K562 (cell line): ENCODE results near the gene TEDC1. TPM values are rescaled to one million over a fixed set of nuclear protein-coding genes. Genes with fewer than 3 reads are reported as not detected.

ENCODE experiments used
- ATAC-seq: fragments of 200-7000 bp; cut with Tn5 transposase; 3 replicates; pipeline ENCODE4 v1.9.1; 2020; ENCODE audit warnings: moderate library complexity
- BruUV-seq: library from RNA; stranded (reverse); fragments of 400-500 nt; replicated peaks from 2 replicates; lab custom pipeline; 2021; lab: Mats Ljungman, UMichigan
- CTCF ChIA-PET: fragments of 300-600 bp; formaldehyde crosslinking; extraction: SDS; loops from one replicate; lab custom pipeline; 2021; ENCODE audit warnings: low intra/inter-chr PET ratio; lab: Yijun Ruan, JAX
- POLR2A ChIA-PET: fragments of 300-600, 350-650 bp; sonication (Branson Sonifier 250); formaldehyde crosslinking; extraction: SDS; loops from one replicate; lab custom pipeline; 2021; ENCODE audit warnings: antibody characterized with exemption, inconsistent platforms; lab: Yijun Ruan, JAX
- DNase-seq, 4 experiments: peaks; one replicate each; pipeline versions ENCODE4 v3.0.0 to v3.0.0-alpha.2; 2011 to 2018; ENCODE audit warnings: low spot score in 3 of 4, mixed read lengths in 3 of 4; ENCODE audit errors: extremely low read depth in 1 of 4
- FAIRE-seq: peaks from 2 replicates; lab custom pipeline; 2011; peaks lifted over from hg19 to GRCh38; lab: Jason Lieb, UNC
- H2AFZ ChIP-seq: 2 replicates; pipeline ENCODE4 v1.6.0; 2011; ENCODE audit warnings: low read depth, low read length, control low read depth, inconsistent platforms
- H3K27ac ChIP-seq: fragments of 200-600 bp; 3 replicates; pipeline ENCODE4 v1.8.0; 2011; ENCODE audit warnings: low read depth, mild to moderate bottlenecking, control low read depth, inconsistent platforms, low read length, moderate library complexity, mixed read lengths; ENCODE audit errors: extremely low read depth
- H3K27me3 ChIP-seq, 2 experiments: fragments of 300-600 bp in 1 of 2; 2 replicates in 1 of 2; 3 replicates in 1 of 2; pipeline versions ENCODE4 v1.6.0 to v1.8.0; 2011; ENCODE audit warnings: inconsistent platforms in 2 of 2, low read length in 2 of 2, mild to moderate bottlenecking in 1 of 2, mixed read lengths in 1 of 2, moderate library complexity in 1 of 2; ENCODE audit not compliant: control insufficient read depth in 2 of 2, insufficient read depth in 2 of 2
- H3K36me3 ChIP-seq: fragments of 300-600 bp; 3 replicates; pipeline ENCODE4 v1.8.0; 2011; ENCODE audit warnings: mild to moderate bottlenecking, low read length, inconsistent platforms; ENCODE audit not compliant: control insufficient read depth, insufficient read depth
- H3K4me1 ChIP-seq, 2 experiments: fragments of 200-600 bp in 1 of 2; replicated peaks in 1 of 2; 2 replicates in 1 of 2; 3 replicates in 1 of 2; pipeline versions ENCODE4 v1.5.1 to v1.8.0; 2011; ENCODE audit warnings: inconsistent platforms in 2 of 2, low read length in 2 of 2, mild to moderate bottlenecking in 1 of 2, mixed read lengths in 1 of 2, moderate library complexity in 1 of 2; ENCODE audit not compliant: control insufficient read depth in 2 of 2, insufficient read depth in 2 of 2
- H3K4me2 ChIP-seq: 2 replicates; pipeline ENCODE4 v1.6.1; 2011; ENCODE audit warnings: low read length, control low read depth, inconsistent platforms, mixed read lengths; ENCODE audit not compliant: insufficient read depth
- H3K4me3 ChIP-seq: fragments of 200-600 bp; sonication (generic), shearing (Covaris generic); 2 replicates; pipeline ENCODE4 v1.5.1; 2016; ENCODE audit warnings: control low read depth, inconsistent platforms
- H3K79me2 ChIP-seq: fragments of 200-600 bp; 3 replicates; pipeline ENCODE4 v1.8.0; 2011; ENCODE audit warnings: low read length, inconsistent platforms; ENCODE audit not compliant: control insufficient read depth, insufficient read depth
- H3K9ac ChIP-seq, 2 experiments: 2 replicates each; pipeline versions ENCODE4 v1.6.0 to v1.6.1; 2011; ENCODE audit warnings: low read depth in 2 of 2, low read length in 2 of 2, control low read depth in 1 of 2, inconsistent platforms in 1 of 2, mild to moderate bottlenecking in 1 of 2, mixed read lengths in 1 of 2; ENCODE audit not compliant: insufficient read depth in 1 of 2
- H3K9me1 ChIP-seq: one replicate; pipeline ENCODE4 v1.6.0; 2011; ENCODE audit warnings: inconsistent platforms, mild to moderate bottlenecking, low read length, moderate library complexity; ENCODE audit not compliant: control insufficient read depth, insufficient read depth
- H3K9me3 ChIP-seq: replicated peaks from 2 replicates; pipeline ENCODE4 v1.5.1; 2011; ENCODE audit warnings: low read depth, low read length, inconsistent platforms; ENCODE audit not compliant: control insufficient read depth, insufficient read depth
- H4K20me1 ChIP-seq: replicated peaks from 2 replicates; pipeline ENCODE4 v1.6.1; 2011; ENCODE audit warnings: low read length, inconsistent platforms, mixed read lengths; ENCODE audit not compliant: control insufficient read depth, insufficient read depth
- ARID2 ChIP-seq: fragments of 450-650 bp; IDR thresholded peaks from 2 replicates; pipeline ENCODE4 v1.6.1; 2017; ENCODE audit warnings: antibody characterized with exemption, mild to moderate bottlenecking
- CREM ChIP-seq: IDR thresholded peaks from 2 replicates; pipeline ENCODE4 v1.6.1; 2014; ENCODE audit warnings: antibody characterized with exemption, low read depth
- CTBP1 ChIP-seq: fragments of 450-650 bp; IDR thresholded peaks from 2 replicates; pipeline ENCODE4 v1.6.1; 2016; ENCODE audit warnings: borderline replicate concordance
- STAG1 ChIP-seq: sonication (generic); formaldehyde crosslinking; IDR thresholded peaks from 2 replicates; pipeline ENCODE4 v1.5.0; 2020; ENCODE audit warnings: missing genetic modification reagents, borderline replicate concordance
- ZNF253 ChIP-seq: fragments of 250-450 bp; sonication (Bioruptor Pico); conservative IDR thresholded peaks from 2 replicates; pipeline ENCODE4 v1.6.1; 2021; ENCODE audit warnings: mild to moderate bottlenecking
- WGBS: fragments of 100-300 bp; shearing (Covaris generic); methylation state at CpG from one replicate; pipeline ENCODE4 v1.1.6; 2016; ENCODE audit warnings: low coverage, mixed read lengths; ENCODE audit not compliant: insufficient coverage; ENCODE audit errors: missing lambda C conversion rate; 5-methylcytosine and 5-hydroxymethylcytosine counted together
- in situ Hi-C: fragments of 300-500 bp; cut with MboI; formaldehyde crosslinking; loops from 4 replicates; pipeline ENCODE4 v1.15.0; 2018; ENCODE audit warnings: inconsistent platforms, mixed read lengths
- intact Hi-C: fragments of 100-400 bp; cut with micrococcal nuclease; formaldehyde crosslinking; loops from 2 replicates; pipeline ENCODE4 v1.14.2; 2022
- polyA plus RNA-seq, 8 experiments: library from polyadenylated mRNA; depleted of rRNA in 4 of 8; stranded (reverse) in 5 of 8; unstranded in 3 of 8; fragments of >200 nt; fragmentation: Nextera tagmentation in 2 of 8; fragmentation: Illumina TruSeq in 1 of 8; extraction: Ambion mirVana in 2 of 8; extraction: Trizol in 1 of 8; gene quantifications; 2 replicates each; pipeline versions ENCODE4 v1.2.1 to v1.2.3, GENCODE V29; 2011 to 2014; ENCODE audit warnings: inconsistent platforms in 1 of 8, missing spikeins in 1 of 8
- total RNA-seq, 7 experiments: library from RNA; depleted of rRNA in 6 of 7; stranded (reverse); fragments of >200 nt in 6 of 7; fragmentation: Illumina TruSeq in 2 of 7; extraction: Trizol in 2 of 7; gene quantifications; 2 replicates each; pipeline versions ENCODE4 v1.2.1 to v1.2.3, GENCODE V29; 2011 to 2021; ENCODE audit warnings: low replicate concordance in 1 of 7
- TF ChIP-seq, protein P1 (sequence below): IDR thresholded peaks from 3 replicates; pipeline ENCODE4 v1.6.1; 2011; ENCODE audit warnings: borderline replicate concordance, mild to moderate bottlenecking, moderate library complexity; ENCODE audit not compliant: insufficient read length; ENCODE audit errors: extremely low read depth
- TF ChIP-seq, protein P2 (sequence below): sonication (generic); formaldehyde crosslinking; IDR thresholded peaks from 2 replicates; pipeline ENCODE4 v1.8.1; 2023; ENCODE audit warnings: missing genetic modification reagents, mild to moderate bottlenecking, borderline replicate concordance
- TF ChIP-seq, protein P3 (sequence below): fragments of 250-450 bp; sonication (Bioruptor Pico); IDR thresholded peaks from 2 replicates; pipeline ENCODE4 v1.5.0; 2021

The TEDC1 gene
- total and polyA plus RNA-seq, 9 of the 15 experiments (the other 6 are each of a cell fraction or from before 2014, with no cell fraction given), result 0.21 to 28.3 (median 5.9) TPM

- TF ChIP-seq, protein P1, sequence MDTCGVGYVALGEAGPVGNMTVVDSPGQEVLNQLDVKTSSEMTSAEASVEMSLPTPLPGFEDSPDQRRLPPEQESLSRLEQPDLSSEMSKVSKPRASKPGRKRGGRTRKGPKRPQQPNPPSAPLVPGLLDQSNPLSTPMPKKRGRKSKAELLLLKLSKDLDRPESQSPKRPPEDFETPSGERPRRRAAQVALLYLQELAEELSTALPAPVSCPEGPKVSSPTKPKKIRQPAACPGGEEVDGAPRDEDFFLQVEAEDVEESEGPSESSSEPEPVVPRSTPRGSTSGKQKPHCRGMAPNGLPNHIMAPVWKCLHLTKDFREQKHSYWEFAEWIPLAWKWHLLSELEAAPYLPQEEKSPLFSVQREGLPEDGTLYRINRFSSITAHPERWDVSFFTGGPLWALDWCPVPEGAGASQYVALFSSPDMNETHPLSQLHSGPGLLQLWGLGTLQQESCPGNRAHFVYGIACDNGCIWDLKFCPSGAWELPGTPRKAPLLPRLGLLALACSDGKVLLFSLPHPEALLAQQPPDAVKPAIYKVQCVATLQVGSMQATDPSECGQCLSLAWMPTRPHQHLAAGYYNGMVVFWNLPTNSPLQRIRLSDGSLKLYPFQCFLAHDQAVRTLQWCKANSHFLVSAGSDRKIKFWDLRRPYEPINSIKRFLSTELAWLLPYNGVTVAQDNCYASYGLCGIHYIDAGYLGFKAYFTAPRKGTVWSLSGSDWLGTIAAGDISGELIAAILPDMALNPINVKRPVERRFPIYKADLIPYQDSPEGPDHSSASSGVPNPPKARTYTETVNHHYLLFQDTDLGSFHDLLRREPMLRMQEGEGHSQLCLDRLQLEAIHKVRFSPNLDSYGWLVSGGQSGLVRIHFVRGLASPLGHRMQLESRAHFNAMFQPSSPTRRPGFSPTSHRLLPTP, result no peak
- TF ChIP-seq ZNF253 (CRISPR knock-in tag) (no peak), CTBP1 (no peak), STAG1 (CRISPR knock-in tag) (no peak)
- TF ChIP-seq, all 486 proteins: peak for 6
Measured at GRCh38 chr14:105487449-105487985, 3.5 kb upstream of the TEDC1 start (continued).

DNA sequence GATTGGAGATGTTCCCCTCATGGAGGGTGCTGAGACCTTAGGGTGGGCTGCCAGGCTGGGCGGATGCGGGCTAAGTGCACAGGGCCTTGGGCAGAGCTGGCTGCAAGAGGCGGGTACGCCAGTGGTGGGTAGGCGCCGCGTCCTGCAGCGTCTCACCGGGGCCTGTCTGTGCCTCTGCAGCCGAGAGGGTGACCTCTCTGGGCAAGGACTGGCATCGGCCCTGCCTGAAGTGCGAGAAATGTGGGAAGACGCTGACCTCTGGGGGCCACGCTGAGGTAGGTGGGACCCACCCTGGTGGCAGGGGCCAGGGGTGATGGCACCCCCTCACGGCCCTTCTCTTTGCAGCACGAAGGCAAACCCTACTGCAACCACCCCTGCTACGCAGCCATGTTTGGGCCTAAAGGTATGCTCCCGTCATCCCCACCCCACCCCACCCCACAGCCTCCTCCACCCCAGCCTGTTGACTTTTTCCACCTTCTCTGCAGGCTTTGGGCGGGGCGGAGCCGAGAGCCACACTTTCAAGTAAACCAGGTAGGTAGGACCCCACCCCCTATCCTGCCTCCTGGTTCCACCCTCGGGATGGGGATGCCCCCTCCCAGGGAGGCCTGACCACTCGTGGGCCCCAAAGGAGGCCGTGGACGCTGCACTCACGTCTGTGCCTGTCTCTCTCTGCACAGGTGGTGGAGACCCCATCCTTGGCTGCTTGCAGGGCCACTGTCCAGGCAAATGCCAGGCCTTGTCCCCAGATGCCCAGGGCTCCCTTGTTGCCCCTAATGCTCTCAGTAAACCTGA lies 2.9 kb upstream of the TEDC1 start:
- H4K20me1 ChIP-seq, result peaks cover 6% of the 10 kb centered on the region
- H3K4me1 ChIP-seq, result peaks cover 6 to 89% of the 10 kb centered on the region in 2 experiments
- H3K9me1 ChIP-seq, result no peaks in the 10 kb centered on the region
- H3K9ac ChIP-seq, result peak overlapping the region in 1 of 2 experiments; percentile 94; a peak in 2 of 4 replicates
- H3K27me3 ChIP-seq, result no peaks in the 10 kb centered on the region
- DNase-seq (no peak), FAIRE-seq (no peak), ATAC-seq (no peak)
- no TSS peak for BruUV-seq
- ChIA-PET CTCF (interaction anchor here (2.0 kb wide), 1 partner anchor 117 kb away, joined by 16 read pairs; no protein-coding TSS in a partner anchor), POLR2A (no interaction called here)
- no peak overlapping the region for H2AFZ ChIP-seq
- no peak overlapping the region for H3K27ac ChIP-seq
- H3K9me3 ChIP-seq, result no peaks in the 10 kb centered on the region
- intact Hi-C loops (loop anchor here (5.0 kb wide), 1 partner anchor 41 kb away; no protein-coding TSS in a partner anchor), in situ Hi-C loops (loop anchor here (5.0 kb wide), 1 partner anchor 116 kb away; no protein-coding TSS in a partner anchor)
- peaks cover 5% of the 10 kb centered on the region; the same call in 2 of the 3 replicates for H3K79me2 ChIP-seq
- no peak overlapping the region for H3K4me2 ChIP-seq
- no peak overlapping the region for H3K4me3 ChIP-seq
- peaks cover 2% of the 10 kb centered on the region; the same call in 1 of the 3 replicates for H3K36me3 ChIP-seq
- TF ChIP-seq, protein P2, sequence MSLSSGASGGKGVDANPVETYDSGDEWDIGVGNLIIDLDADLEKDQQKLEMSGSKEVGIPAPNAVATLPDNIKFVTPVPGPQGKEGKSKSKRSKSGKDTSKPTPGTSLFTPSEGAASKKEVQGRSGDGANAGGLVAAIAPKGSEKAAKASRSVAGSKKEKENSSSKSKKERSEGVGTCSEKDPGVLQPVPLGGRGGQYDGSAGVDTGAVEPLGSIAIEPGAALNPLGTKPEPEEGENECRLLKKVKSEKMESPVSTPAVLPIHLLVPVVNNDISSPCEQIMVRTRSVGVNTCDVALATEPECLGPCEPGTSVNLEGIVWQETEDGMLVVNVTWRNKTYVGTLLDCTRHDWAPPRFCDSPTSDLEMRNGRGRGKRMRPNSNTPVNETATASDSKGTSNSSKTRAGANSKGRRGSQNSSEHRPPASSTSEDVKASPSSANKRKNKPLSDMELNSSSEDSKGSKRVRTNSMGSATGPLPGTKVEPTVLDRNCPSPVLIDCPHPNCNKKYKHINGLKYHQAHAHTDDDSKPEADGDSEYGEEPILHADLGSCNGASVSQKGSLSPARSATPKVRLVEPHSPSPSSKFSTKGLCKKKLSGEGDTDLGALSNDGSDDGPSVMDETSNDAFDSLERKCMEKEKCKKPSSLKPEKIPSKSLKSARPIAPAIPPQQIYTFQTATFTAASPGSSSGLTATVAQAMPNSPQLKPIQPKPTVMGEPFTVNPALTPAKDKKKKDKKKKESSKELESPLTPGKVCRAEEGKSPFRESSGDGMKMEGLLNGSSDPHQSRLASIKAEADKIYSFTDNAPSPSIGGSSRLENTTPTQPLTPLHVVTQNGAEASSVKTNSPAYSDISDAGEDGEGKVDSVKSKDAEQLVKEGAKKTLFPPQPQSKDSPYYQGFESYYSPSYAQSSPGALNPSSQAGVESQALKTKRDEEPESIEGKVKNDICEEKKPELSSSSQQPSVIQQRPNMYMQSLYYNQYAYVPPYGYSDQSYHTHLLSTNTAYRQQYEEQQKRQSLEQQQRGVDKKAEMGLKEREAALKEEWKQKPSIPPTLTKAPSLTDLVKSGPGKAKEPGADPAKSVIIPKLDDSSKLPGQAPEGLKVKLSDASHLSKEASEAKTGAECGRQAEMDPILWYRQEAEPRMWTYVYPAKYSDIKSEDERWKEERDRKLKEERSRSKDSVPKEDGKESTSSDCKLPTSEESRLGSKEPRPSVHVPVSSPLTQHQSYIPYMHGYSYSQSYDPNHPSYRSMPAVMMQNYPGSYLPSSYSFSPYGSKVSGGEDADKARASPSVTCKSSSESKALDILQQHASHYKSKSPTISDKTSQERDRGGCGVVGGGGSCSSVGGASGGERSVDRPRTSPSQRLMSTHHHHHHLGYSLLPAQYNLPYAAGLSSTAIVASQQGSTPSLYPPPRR (CRISPR knock-in tag), result no peak
- no peak for TF ChIP-seq CREM
- TF ChIP-seq ARID2, result no peak
- TF ChIP-seq, protein P3, sequence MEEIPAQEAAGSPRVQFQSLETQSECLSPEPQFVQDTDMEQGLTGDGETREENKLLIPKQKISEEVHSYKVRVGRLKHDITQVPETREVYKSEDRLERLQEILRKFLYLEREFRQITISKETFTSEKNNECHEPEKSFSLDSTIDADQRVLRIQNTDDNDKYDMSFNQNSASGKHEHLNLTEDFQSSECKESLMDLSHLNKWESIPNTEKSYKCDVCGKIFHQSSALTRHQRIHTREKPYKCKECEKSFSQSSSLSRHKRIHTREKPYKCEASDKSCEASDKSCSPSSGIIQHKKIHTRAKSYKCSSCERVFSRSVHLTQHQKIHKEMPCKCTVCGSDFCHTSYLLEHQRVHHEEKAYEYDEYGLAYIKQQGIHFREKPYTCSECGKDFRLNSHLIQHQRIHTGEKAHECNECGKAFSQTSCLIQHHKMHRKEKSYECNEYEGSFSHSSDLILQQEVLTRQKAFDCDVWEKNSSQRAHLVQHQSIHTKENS (CRISPR knock-in tag), result no peak
- 93% methylated on average over 15 of the region's 26 CpGs for WGBS
